Sciatic nerve (tissue), 2 donors: ENCODE data around the gene IRF2BP1. TPM values are rescaled to one million over a fixed set of nuclear protein-coding genes. Genes with fewer than 3 reads are reported as not detected.
"Not testable (repeated sequence)": the region's sequence is repeated elsewhere in the genome, so short reads cannot be mapped to it uniquely, and the experiment has no call there.

Experiments
- ATAC-seq: fragments of 200-7000 bp; cut with Tn5 transposase; one replicate; pipeline ENCODE4 v1.9.1; 2020; ENCODE audit warnings: mild to moderate bottlenecking, moderate library complexity
- DNase-seq: peaks from one replicate; pipeline ENCODE4 v3.0.0-alpha.2; 2020; ENCODE audit warnings: low spot score
- intact Hi-C: fragments of 100-400 bp; cut with DNase I; formaldehyde crosslinking; loops from one replicate; pipeline ENCODE4 v1.14.2; 2022
- total RNA-seq: library from RNA; stranded (reverse); fragmentation: NEBNext Ultra II Directional; extraction: Animal tissue kit (Norgen Biotek cat#: 25700); gene quantifications from one replicate; pipeline ENCODE4 v1.2.1, GENCODE V29; 2021
- donor health status: DM: no; HTN: no; CAD: no.
- donor health status: DM: no; HTN: no; CAD: no.

IRF2BP1 gene
- total RNA-seq, 1 donor from 2014 or later, result 21.0 TPM

DNA sequence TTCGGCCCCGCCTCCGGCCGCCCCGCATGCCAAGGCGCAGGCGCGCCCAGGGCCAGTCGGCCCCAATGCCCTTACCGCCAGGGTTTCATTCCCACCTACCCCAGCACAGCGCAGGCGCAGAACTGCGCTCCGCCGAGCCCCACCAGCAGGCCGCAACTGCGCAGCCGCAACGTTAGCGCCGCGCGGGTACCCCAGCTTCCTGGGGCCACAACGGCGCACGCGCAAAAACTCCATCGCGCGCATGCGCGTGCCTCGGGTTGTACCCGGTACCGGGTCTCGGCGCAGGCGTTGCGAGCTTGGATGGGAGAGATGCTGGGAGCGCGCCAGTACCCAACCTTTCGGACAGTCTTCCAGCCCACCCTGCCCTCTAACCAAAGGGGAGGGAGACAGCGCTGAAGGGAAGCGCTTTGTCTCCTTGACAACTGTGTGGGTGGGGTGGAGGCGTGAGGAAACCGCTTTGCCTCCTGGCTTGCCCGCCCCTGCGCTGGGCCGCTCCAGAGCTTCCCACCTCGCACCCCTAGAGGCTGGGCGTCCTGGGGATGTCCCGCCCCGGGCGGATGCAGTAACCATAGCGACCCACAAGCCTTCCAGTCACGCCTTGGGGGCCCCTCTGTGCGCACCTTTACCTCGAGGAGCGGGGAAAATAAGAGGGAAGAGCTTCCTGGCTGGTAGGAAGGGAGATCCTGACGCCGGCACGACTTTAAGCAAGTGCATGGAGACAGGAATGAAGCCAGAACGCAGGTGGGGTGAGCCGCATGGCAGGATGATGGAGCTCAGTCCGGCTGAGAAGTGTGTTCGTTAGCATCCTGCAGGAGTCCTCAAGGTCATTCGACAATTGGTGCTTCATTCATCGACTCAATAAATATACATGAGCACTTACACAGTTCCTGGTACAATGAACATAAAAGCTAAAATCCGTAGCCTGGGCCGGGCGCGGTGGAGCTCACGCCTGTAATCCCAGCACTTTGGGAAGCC, 17.0 kb upstream of the IRF2BP1 start:
- intact Hi-C loops, result no loop called here
- DNase-seq, result peak; percentile 99
- peak; percentile 98 for ATAC-seq

DNA sequence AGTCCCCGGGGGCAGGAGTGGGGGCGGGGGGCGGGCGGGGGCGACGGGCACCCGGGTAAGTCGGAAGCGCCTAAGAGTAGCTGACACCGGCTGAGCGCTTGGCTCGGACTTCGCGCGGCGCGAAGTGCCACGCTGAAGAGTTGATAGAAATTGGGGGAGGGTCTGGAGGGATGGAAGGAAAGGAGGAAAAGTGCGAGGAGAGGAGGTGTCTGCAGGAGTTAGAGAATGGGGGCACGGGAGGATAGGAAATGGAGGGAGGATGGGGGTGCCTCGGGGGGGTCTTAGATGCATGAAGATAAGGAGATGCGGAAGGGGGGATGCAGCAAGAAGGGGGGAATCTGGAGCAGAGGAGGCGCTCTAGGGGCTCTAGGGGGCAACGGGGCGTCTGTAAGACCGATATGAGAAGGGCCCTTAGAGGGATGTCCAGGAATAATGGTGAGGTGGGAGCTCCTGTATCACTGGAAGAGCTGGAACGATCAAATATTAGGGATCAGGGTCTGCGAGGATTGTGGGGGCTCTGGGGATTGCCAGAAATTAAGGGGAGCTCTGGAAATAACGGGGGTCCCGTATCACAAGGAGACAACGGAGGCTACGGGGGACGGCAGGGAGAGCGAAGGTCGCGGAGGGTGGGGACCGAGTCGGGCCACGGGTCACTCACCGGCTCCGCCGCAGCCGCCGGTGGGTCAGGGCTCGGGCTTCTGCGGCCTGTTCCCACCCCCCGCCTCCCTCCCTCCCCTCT, 16.1 kb upstream of the IRF2BP1 start, which contains the start of gene MYPOP:
MYPOP (minus strand) TSS at position 702 of the 739 bp plus-strand sequence. CDS start 840 bp downstream, outside the sequence.
- no peak for ATAC-seq
- intact Hi-C loops, result no loop called here
- DNase-seq, result no peak

DNA sequence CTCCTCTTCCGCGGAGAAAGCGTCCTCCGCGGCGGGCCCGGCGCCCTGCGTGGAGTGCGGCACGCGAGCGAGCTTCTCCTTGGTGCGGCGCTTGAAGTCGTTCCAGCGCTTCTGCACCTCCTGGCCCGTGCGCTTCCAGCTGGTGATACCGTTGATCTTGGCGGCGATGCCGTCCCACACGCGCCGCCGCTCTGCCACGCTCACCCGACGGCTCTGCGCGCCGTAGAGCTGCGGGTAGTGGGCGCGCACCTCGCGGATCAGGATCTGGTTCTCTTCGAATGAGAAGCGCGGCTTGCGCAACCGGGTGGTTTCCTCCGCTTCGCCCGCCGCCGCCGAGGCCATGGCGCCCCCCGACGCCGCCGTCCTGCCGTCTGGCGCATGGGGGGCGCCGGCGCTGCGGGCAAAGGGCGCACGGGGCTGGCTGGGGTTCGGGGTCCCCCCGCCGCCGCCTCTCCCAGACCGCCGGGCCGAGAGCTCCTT, 15.5 kb upstream of the IRF2BP1 start:
- DNase-seq, result peak; percentile 72
- ATAC-seq, result no peak
- intact Hi-C loops, result no loop called here

DNA sequence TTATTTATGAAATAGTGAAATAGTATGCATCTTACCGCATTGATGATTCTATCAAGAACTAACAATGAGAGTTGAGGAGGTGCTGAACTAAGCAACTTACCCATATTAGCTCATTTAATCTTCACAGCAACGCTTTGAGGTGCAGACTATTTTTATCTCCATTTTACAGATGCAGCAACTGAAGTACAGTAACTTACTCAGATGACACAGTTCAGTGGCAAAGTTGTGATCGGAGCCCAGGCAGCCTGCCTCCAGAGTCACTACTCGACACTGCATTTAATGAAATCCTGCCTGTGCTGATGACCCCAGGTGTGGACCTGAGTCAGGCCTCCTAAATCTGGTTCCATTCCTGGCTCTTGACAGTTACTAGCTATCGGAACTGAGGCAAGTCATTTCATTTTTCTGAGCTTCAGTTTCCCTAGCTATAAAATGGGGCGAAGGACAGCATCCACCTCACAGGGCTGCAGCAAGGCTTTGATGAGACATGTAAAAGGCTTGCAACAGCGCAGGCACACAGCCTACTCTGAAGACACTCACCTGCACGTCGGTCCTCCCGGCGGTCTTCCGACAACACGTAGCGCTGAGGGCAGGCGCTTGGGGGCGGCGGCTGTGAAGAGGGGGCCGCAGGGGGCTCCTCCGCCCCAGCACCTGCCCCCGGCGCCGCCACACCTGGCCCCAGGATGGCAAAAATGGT, 14.9 kb upstream of the IRF2BP1 start:
- intact Hi-C loops, result no loop called here
- ATAC-seq (no peak), DNase-seq (no peak)

DNA sequence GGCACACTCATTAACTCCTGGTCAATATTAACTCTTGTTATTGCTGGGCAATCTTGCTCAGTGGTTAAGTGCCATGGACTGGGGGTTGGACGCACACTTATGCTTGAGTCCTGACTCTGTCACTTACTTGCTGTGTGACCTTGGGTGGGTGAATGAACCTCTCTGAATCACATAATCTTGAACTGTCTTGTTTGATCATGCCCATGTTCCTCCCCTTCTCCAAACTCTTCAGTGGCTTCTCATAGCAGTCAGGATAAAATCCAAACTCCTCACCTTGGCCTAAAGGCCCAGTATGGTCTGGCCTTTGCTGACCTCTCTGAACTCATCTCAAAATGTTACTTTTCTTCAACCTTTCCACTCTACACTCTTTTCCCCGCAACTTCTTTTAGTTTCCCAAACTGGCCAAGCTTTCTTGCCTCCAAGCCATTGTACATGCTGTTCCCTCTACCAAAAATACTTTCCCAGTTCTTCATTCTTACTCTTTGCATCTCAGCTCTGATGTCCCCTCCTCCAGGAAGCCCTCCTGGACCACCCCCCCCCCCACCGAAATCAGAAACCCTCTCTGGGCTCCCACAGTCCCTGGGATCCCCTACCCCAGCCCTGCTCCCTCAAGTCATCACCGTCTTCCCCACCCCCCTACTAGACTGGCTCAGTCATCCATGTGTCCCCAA, 14.1 kb upstream of the IRF2BP1 start:
- ATAC-seq (no peak), DNase-seq (no peak)
- intact Hi-C loops, result no loop called here

DNA sequence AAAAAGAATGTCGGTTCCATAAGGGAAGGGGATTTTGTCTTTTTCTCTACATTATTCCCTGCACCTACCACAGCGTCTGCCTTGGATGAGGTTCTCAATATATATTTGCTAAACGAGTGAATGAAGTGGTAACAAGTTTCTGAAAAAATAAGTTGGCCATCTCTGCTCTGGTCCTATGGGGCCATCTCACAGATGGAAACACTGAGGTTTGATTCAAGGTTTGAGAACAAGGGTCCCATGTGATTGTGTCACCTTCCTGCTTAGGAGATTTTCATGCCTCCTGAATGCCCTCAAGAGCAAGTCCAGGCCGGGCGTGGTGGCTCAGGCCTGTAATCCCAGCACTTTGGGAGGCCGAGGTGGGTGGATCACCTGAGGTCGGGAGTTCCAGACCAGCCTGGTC, 13.3 kb upstream of the IRF2BP1 start:
- ATAC-seq, result no peak

DNA sequence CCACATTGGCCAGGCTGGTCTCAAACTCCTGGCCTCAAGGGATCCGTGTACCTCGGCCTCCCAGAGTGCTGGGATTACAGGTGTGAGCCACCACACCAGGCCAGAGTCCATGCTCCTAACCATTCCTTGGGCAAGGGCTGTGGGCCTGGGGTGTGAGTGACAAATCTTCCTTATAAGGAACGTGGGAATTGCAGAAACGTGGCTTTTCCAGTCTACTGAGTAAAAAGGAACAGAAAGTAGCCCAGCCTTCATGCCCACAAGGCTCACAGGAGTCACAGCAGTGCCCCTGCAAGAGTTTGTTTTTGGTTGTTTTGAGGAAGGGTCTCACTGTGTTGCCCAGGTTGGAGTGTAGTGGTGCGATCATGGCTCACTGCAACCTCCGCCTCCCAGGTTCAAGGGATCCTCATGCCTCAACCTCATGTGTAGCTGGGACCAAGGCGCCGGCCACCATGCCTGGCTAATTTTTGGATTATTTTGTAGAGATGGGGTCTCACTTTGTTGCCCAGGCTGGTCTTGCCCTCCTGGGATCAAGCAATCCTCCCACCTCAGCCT, 11.4 kb upstream of the IRF2BP1 start:
- intact Hi-C loops, result no loop called here
- DNase-seq, result no peak

More for the DNA sequence above, 13.3 kb upstream of the IRF2BP1 start:
- DNase-seq, result no peak
- intact Hi-C loops, result no loop called here

DNA sequence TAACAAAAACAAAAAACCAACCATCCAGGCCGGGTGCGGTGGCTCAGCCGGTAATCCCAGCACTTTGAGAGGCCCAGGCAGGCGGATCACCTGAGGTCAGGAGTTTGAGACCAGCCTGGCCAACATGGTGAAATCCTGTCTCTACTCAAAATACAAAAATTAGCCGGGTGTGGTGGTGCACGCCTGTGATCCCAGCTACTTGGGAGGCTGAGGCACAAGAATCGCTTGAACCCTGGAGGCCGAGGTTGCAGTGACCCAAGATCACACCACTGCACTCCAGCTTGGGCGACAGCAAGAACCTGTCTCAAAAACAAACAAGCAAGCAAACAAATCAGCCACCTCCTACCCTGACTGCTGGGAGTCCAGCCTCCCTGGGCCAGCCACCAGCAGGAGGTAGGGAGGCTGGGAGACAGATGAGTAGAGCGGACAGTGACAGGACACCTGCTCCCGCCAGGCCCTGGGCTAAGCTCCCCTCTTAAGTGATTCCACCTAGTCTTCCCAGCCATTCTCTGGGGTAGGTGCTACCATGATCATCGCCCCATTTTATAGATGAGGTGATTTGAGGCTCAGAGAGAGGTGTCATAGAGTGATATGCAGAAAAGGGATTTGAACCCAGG, 10.2 kb upstream of the IRF2BP1 start:
- intact Hi-C loops, ATAC-seq, DNase-seq: not testable (repeated sequence)

More for the DNA sequence above, 11.4 kb upstream of the IRF2BP1 start:
- no peak for ATAC-seq

DNA sequence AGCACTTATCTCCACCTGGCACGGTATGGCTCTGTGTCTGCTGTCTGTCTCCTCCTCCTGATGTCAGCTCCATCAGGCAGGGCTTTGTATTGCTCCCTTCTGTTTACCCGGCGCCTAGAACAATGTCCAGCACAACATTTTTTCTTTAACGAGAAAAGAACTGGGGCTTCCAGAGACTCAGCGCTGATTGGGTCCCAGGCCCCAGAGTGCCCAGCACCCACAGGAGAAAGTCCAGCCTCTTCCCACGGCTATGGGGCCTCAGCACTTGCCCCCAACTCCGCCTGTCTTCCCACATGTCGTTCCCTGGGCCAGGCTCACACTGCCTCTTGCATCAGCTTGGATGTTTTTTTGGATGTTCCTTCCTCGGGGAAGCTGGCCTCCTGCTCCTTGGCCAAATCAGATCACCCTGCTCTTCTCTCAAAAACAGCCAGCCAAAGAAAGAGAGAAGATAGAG, 9.6 kb upstream of the IRF2BP1 start:
- intact Hi-C loops, result no loop called here
- peak; percentile 58 for ATAC-seq

DNA sequence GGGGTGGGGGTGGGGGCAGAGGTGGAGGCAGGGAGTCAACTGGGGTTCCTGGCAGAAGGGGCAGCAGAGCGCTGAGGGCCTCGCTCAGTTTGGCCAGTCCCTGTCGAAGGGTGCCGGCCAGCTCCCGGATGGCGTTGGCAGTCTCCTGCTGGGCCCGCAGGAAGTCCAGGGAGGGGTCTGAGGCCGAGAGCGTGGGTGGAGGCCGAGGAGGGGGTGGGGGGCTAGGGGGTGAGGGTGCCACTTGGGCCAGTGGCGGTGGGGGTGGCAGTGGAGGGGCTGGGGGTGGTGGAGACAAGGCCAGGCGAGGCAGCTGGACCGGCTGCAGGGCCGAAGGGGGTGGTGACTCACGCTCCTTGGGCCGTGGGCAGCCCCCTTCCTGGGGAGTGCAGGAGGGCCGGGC, 4.9 kb upstream of the IRF2BP1 start:
- intact Hi-C loops, result no loop called here
- DNase-seq (no peak), ATAC-seq (no peak)

More for the DNA sequence above, 9.6 kb upstream of the IRF2BP1 start:
- no peak for DNase-seq

DNA sequence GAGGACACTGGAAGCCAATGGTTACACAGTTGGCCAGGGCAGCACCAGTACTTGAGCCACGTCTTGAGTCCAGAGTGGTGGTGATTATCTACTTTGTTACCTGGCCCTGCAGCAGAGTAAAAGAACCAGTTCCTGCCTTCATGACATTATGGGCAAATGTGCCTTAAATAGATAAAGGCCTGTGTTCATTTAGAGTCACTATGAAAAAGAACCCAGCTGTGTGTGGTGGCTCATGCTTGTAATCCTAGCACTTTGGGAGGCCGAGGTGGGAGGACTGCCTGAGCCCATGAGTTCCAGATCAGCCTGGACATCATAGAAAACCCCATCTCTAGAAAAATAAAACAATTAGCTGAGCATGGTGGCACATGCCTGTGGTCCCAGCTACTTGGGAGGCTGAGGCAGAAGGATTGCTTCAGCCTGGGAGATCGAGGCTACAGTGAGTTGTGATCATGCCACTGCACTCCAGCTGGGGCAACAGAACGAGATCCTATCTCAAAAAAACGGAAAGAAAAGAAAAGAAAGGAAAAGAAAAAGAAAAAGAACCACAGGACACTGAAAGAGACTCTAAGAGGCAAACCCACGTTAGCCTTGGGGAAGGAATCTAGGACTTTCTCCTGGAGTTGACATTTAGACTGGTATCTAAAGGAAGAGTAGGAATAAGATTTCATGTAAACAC, 3.4 kb upstream of the IRF2BP1 start:
- DNase-seq (no peak), ATAC-seq (no peak)
- intact Hi-C loops, result no loop called here

DNA sequence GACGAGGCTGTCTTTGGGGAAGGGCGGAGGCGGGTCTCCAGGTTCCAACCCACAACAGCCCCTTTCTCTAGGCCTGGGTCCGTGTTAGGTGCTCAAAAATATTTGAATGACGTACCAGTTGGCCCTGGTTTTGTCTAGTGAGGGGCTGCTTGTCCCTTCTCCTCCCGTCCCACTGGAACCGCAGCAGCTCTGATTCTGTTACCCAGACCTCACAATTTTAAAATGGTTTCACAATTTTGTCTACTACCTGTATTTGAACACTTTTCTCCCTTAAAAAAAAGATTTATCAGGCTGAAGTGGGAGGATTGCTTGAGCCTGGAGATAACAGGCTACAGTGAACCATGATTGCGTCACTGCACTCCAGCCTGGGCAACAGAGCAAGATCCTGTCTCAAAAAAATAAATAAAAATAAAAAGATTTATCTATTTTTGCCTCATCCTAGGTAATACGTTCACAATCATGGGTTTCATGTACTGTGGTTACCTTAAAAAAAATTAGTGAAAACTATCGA, 1.3 kb upstream of the IRF2BP1 start:
- DNase-seq, result no peak
- intact Hi-C loops, result no loop called here

DNA sequence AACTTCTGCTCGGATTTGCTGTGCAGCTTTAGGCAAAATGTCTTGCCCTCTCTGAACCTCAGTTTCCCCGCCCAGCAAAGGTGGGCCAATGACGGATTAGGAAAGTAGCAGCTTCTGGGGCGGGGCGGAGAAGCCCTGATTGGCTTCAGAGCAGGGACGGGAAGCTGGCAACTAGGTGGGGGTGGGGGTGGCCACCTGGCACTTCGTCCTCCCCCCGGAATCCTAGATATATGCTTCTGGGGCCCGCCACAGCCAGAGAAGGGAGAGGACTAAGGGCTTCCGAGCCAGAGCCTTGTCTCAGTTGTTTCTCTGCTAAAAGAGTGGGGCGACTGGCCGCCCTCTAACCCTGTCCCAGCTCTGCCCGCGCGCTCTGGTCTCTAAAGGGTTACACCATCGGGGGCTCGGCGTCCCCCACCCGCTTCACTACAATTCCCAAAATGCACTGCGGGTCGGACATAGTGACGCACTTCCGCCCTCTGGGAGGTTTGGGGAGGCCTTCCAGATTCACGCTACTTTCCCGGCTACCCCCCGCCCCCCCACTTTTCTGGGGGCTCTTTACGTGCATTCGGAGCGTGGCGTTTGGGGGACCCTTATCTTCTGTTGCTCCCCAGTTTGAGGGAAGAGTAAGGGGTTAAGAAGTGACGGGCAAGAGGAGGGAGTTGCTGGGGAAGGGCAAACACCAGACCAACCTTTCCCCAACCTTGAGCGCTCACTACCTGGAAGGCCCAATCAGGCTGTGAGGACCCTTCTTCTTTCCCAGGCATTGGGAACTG, 672 bp upstream of the IRF2BP1 start:
- intact Hi-C loops, result no loop called here
- DNase-seq, result peak; percentile 95
- peak; percentile 98 for ATAC-seq

More for the DNA sequence above, 1.3 kb upstream of the IRF2BP1 start:
- no peak for ATAC-seq

DNA sequence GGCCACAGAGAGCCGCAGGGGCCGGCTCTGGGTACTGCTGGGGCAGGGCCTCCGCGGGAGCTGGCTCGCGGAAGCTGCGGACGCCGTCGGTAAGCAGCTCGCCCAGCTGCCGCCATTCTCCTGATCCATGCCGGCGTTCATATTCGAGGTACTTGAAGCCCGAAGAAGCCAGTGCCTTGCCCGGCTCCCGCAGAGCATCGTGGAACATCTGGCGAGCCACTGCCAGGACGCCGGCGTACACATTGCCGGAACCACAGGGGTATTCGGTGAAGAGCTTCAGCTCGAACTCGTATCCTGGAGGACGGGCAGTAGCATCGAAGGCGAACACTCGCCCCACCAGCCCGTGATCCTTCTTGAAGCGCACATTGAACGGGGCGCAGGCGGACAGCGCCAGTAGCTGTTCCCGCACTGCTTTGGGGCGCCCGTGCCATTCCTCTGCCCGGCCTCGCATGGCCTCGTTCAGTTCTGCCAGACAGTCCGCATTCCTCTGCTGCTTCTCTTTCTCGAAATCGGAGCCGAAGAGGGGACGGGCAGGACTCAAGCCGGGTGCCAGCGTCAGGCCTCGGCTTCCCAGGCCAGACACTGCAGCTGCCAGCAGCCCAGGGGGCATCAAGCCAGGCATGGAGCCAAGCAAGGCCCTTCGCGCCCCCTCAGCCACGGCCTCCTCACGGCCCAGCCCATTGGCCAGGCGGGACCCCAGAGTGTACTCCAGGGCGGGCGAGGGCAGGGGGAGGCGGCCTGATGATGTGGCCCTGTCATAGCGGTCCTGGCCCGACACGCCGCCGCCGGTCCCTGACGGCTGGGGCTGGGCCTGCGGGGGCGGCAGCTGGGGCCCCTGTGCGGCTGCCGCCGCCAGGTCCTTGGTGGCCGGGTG, 1.0 kb downstream of the IRF2BP1 start:
- ATAC-seq (no peak), DNase-seq (no peak)
- intact Hi-C loops, result no loop called here

DNA sequence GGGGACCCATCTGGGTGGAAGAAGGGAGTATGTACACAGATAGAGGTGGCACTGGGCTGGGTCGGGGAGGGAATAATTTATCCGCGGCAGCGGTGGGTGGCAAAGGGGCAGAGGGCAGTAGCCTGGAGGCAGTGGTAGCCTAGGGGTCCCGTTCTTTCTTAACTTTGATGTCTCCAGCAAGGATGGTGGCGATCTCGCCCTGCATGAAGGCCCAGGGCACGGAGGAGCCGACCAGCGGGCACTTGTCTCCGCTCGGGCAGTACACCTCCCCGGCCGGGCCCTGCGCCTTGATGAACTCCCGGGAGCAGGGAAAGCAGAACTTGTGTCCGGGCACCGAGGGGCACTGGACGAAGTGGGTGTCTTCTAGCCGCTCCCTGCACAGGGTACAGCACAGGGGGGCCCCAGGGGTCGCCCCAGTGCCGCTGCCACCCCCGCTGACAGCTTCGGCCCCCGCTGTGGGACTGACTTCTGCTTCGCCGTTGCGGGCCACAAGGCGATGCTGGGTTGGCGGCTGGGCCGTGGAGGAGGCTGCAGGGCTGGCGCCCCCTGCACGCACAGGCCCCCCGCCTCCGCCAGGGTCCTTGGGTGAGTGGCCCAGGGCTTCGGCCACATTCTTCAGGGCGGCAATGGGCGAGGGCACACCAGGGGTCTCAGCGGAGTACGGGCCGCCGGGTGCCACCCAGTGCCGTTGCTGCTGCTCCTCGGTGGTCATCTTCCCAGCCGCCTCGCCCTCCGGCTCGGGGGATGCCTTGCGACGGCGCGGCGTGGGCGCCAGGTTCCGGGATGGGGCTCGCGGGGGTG, 1.9 kb downstream of the IRF2BP1 start:
- ATAC-seq (no peak), DNase-seq (no peak)
- intact Hi-C loops, result no loop called here
